ENCODE data around the gene GNB1.
"Not testable (repeated sequence)": the region's sequence is repeated elsewhere in the genome, so short reads cannot be mapped to it uniquely, and the experiment has no call there.

Gene GNB1

DNA sequence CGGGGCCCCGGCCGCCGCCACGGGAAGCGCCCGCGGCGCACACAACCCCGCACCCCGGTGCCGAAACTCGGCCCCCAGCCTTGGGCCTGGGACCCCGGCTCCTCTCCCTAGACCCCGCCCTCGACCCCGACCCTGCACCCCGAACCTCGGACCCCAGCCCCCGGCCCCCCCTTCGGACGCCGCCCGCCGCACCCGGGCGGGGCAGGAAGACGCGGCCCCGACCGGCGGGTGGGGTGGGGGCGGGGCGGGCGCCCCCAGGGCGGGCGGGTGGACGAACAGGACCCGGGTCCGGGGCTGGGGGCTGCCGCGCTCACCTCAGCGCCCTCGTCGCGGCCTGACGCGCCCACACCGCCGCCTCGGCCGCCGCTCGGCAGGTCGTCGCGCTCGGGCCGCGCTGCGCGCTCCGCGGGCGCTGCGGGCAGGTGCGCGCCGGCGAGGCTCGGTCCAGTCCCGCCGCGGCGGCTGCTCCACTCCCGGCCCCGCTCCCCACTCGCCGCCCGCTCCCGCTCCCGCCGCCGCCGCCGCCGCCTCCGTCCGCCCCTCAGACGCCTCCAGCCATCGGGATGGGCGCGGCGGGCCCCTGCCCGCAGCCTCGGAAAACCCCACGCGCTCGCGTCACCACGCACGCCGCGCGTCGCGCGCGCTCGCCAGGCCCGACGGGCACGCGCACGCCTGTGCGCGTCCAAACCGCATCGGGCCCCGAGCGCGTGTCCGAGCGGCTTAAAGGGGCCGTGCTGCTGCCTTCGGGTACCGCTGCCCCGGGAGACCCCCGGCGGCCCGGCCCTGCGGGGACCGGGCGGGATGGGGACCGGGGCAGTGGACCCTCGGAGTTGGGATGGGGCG lies at the start of gene GNB1:
GNB1 (minus strand) TSS at position 582 of the 843 bp plus-strand sequence. CDS start 65,634 bp downstream, outside the sequence.
- peak within 1 kb of the TSS; percentile 1 for H3K4me3 ChIP-seq (ENCODE audit: low read length)
- H3K9me3 ChIP-seq (ENCODE audit: control insufficient read depth, low read length), result no peaks in the 10 kb centered on the region
- peaks cover 6% of the 10 kb centered on the region for H3K27me3 ChIP-seq (ENCODE audit: control insufficient read depth, insufficient read depth, low read length)
- no peaks in the 10 kb centered on the region for H3K36me3 ChIP-seq (ENCODE audit: control insufficient read depth, insufficient read depth, low read length)
- peak within 1 kb of the TSS; percentile 79 for H3K9ac ChIP-seq (ENCODE audit: low read length)
- H3K4me1 ChIP-seq (ENCODE audit: control insufficient read depth, insufficient read depth, low read length), result peaks cover 60% of the 10 kb centered on the region

DNA sequence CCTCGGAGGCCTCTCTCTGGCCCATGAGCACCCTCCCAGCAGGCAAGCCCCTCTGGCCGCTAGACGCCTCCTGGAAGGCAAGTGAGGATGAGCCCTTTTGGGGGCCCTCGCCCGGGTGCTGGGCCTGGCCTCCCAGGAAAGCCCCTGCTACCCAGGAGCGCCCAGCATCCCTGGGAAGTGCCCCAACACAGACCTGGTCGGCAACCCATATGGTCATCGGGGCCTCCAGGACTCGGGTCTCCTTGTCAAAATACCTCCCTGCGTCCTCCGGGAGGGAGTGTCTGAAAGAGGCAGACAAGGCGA lies 49.2 kb upstream of the GNB1 start:
- peaks cover 5% of the 10 kb centered on the region for H3K4me1 ChIP-seq (ENCODE audit: control insufficient read depth, insufficient read depth, low read length)
- no peaks in the 10 kb centered on the region for H3K36me3 ChIP-seq (ENCODE audit: control insufficient read depth, insufficient read depth, low read length)
- H3K4me3 ChIP-seq (ENCODE audit: low read length), result no peak overlapping the region
- H3K27me3 ChIP-seq (ENCODE audit: control insufficient read depth, insufficient read depth, low read length), result peaks cover 23% of the 10 kb centered on the region
- no peaks in the 10 kb centered on the region for H3K9me3 ChIP-seq (ENCODE audit: control insufficient read depth, low read length)
- no peak overlapping the region for H3K9ac ChIP-seq (ENCODE audit: low read length)

DNA sequence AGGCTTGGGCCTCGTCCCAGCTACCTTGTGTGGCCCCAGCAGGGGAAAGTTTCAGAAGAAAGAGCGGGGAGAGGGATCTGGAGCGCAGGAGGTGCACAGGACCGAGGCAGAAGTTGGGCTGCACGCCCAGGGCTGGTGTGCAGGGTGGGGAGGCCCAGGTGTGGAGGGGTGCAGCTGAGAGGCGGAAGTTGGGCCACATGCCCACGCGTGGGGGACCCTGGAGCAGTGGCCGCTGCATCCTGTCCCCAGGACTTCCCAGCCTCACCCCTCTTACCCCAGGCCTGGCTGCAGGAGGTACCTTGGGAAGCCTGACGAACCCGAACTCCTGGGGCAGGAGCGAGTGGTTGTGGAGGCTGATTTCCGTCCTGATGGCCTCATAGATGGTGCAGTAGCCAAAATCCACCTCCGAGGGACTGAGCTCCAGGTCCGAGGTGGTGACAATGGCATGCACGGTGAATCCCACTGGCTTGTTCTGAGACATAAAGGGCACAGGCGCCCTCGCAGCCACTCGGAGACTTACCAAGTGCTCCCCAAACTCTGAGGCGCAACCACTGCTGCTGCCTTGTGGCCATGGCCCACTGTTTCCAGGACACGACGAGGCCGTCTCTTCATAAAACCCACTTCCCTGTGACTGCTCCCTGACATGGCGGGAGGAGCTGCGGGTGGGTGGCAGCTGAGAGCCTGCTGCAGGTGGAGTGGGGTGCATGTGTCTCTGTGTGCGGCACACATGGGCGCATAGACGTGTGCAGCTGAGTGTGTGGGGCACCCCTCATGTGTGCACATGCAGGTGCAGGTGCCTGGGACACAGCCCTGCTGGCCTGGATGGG lies 48.6 kb upstream of the GNB1 start:
- Histone ChIP-seq H3K9me3 (ENCODE audit: control insufficient read depth, low read length) (no peaks in the 10 kb centered on the region), H3K4me3 (ENCODE audit: low read length) (no peak overlapping the region), H3K9ac (ENCODE audit: low read length) (no peak overlapping the region), H3K4me1 (ENCODE audit: control insufficient read depth, insufficient read depth, low read length) (peaks cover 5% of the 10 kb centered on the region), H3K27me3 (ENCODE audit: control insufficient read depth, insufficient read depth, low read length) (peaks cover 23% of the 10 kb centered on the region), H3K36me3 (ENCODE audit: control insufficient read depth, insufficient read depth, low read length) (no peaks in the 10 kb centered on the region)

DNA sequence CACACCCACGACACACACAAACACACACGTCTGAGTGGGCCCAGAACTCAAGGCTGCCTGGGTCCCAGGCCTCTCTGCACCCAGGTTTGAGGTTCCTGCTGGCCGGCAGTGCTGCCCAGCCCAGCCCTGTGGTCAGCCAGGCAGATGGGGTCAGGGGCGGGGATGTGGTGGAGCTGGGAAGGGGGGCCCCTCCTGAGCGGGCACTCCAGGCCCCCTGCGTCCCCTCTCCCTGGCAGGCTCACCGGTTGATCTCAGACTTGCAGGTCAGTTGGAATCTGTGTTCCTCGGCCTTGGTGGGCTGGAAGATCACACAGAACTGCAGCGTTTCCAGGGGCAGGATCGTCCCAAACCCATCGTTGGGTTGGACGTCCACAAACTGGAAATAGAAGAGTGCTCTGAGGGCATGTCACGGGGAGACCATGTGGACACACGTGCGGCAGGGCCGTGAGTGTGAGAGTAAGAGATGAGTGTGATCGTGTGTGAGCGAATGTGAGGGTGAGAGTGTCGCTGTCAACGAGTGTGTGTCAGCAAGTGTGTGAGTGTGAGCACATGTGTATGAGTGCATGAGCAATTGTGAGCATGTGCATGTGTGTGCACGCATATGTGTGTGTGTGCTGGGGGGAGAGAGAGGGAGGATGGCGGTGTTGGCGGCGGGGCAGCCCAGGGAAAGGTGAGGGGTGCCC lies 47.9 kb upstream of the GNB1 start:
- no peaks in the 10 kb centered on the region for H3K9me3 ChIP-seq (ENCODE audit: control insufficient read depth, low read length)
- no peaks in the 10 kb centered on the region for H3K36me3 ChIP-seq (ENCODE audit: control insufficient read depth, insufficient read depth, low read length)
- no peak overlapping the region for H3K4me3 ChIP-seq (ENCODE audit: low read length)
- H3K9ac ChIP-seq (ENCODE audit: low read length), result no peak overlapping the region
- peaks cover 19% of the 10 kb centered on the region for H3K27me3 ChIP-seq (ENCODE audit: control insufficient read depth, insufficient read depth, low read length)
- no peaks in the 10 kb centered on the region for H3K4me1 ChIP-seq (ENCODE audit: control insufficient read depth, insufficient read depth, low read length)

DNA sequence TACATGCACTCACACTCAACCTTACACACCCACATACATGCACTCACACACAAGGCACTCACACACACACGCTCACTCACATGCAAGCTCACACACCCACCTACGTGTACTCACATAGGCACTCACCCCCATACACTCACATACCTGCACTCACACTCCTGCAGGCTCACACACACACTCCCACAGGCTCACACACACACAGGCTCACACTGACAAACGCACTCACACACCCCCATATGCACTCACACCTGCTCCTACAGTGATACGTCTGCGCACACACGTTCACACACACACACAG lies 47.3 kb upstream of the GNB1 start:
- H3K36me3 ChIP-seq (ENCODE audit: control insufficient read depth, insufficient read depth, low read length), result no peaks in the 10 kb centered on the region
- H3K27me3 ChIP-seq (ENCODE audit: control insufficient read depth, insufficient read depth, low read length), result peaks cover 13% of the 10 kb centered on the region
- H3K9me3 ChIP-seq (ENCODE audit: control insufficient read depth, low read length), result no peaks in the 10 kb centered on the region
- no peak overlapping the region for H3K9ac ChIP-seq (ENCODE audit: low read length)
- H3K4me1 ChIP-seq (ENCODE audit: control insufficient read depth, insufficient read depth, low read length), result no peaks in the 10 kb centered on the region
- H3K4me3 ChIP-seq (ENCODE audit: low read length), result no peak overlapping the region

DNA sequence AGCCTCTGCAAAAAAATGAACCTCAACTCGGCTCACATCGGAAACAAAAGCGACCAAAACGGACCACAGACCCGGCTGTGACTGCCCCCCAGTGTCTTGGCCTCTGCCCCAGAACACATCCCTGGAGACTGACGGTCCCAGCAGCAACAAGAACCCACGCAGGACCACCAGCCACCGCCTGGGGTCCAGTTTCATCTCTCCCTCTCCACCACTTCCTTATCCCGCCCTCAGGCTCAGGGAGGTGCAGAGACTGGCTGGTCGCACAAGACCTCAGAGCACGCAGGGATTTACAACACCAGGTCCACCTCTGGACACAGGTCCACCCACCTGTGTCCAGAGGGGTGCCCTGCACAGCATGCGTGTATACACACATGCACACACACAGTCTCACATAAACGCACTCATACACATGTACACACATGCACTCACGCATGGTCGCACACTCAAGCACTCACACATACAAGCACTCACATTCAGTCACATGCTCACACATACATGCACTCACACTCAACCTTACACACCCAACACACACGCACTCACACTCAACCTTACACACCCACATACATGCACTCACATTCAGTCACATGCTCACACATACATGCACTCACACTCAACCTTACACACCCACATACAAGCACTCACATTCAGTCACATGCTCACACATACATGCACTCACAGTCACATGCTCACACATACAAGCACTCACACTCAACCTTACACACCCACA lies 46.8 kb upstream of the GNB1 start:
- peaks cover 8% of the 10 kb centered on the region for H3K27me3 ChIP-seq (ENCODE audit: control insufficient read depth, insufficient read depth, low read length)
- no peaks in the 10 kb centered on the region for H3K9me3 ChIP-seq (ENCODE audit: control insufficient read depth, low read length)
- no peak overlapping the region for H3K4me3 ChIP-seq (ENCODE audit: low read length)
- no peak overlapping the region for H3K9ac ChIP-seq (ENCODE audit: low read length)
- no peaks in the 10 kb centered on the region for H3K36me3 ChIP-seq (ENCODE audit: control insufficient read depth, insufficient read depth, low read length)
- H3K4me1 ChIP-seq (ENCODE audit: control insufficient read depth, insufficient read depth, low read length), result no peaks in the 10 kb centered on the region

DNA sequence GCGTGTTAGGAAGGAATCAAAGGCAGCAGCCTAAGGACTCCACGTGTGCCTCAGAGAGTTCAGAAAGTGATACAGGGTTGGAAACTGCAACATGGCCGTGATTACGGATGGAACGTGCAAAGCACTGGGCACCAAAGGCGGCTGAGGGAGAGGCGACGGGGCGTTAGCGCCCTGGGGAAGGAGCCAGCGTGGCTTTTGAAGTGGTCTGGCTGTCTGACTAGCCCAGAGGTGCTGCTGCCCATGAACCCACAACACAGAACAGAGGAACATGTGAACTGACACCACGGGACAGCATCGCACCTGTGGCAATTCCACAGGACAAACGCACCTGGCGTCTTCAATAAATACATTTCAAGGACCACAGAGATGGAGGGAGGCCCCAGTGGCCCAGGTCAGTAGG lies 46.2 kb upstream of the GNB1 start:
- Histone ChIP-seq H3K27me3 (ENCODE audit: control insufficient read depth, insufficient read depth, low read length) (peaks cover 4% of the 10 kb centered on the region), H3K9ac (ENCODE audit: low read length) (no peak overlapping the region), H3K4me3 (ENCODE audit: low read length) (no peak overlapping the region), H3K9me3 (ENCODE audit: control insufficient read depth, low read length) (no peaks in the 10 kb centered on the region), H3K36me3 (ENCODE audit: control insufficient read depth, insufficient read depth, low read length) (no peaks in the 10 kb centered on the region), H3K4me1 (ENCODE audit: control insufficient read depth, insufficient read depth, low read length) (no peaks in the 10 kb centered on the region)

DNA sequence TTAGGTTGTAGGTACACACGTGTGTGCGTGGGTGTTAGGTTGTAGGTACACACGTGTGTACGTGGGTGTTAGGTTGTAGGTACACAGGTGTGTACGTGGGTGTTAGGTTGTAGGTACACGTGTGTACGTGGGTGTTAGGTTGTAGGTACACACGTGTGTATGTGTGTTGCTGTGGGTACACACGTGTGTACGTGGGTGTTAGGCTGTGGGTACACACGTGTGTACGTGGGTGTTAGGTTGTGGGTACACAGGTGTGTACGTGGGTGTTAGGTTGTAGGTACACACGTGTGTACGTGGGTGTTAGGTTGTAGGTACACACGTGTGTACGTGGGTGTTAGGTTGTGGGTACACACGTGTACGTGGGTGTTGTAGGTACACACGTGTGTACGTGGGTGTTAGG lies 44.0 kb upstream of the GNB1 start:
- H3K9ac ChIP-seq (ENCODE audit: low read length); H3K4me1 ChIP-seq (ENCODE audit: control insufficient read depth, insufficient read depth, low read length); H3K27me3 ChIP-seq (ENCODE audit: control insufficient read depth, insufficient read depth, low read length); H3K9me3 ChIP-seq (ENCODE audit: control insufficient read depth, low read length); H3K36me3 ChIP-seq (ENCODE audit: control insufficient read depth, insufficient read depth, low read length); H3K4me3 ChIP-seq (ENCODE audit: low read length): not testable (repeated sequence)

DNA sequence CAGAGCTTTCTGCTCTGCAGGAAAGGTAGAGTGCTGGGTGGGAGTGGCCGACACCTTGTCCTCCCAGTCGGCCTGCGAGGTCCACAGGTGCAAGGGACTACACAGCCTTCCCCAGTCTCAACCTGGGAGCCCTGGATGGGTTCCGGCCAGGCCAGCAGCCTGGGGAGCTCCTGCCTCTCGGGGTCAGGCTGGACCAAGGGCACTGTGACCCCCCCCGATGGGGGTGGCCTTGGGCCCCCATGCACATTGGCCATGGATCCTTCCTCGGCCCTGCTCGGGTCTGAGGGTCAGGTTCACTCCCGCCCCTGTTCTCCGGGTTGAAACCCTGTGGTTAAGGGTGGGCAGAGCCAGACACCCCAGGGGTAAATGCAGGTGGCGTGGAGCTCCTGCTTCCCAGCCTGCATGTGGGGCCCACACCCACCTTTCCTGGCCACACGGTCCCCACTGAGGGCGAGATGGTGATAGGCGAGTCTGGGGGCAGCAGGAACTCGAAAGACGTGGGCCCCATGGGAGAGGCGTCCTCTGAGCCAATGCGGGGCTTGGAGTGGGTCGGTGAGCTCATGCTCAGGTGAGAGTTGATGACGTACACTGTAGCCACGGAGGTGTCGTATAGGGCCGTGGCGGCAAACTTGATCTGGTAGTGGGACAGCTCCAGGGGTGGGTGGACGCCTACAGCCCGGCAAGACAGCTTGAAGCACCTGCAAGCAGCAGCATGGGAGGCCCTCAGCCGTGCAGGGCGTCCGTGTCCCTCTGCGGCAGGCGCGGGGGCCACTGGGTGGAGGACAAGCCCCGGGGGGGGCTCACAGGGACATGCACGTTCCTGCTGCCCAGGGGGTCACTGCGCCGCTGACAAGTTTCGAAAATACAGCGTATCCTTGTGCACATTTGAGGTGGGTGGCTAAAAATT lies 39.0 kb upstream of the GNB1 start:
- Histone ChIP-seq H3K9me3 (ENCODE audit: control insufficient read depth, low read length) (no peaks in the 10 kb centered on the region), H3K27me3 (ENCODE audit: control insufficient read depth, insufficient read depth, low read length) (no peaks in the 10 kb centered on the region), H3K4me3 (ENCODE audit: low read length) (no peak overlapping the region), H3K9ac (ENCODE audit: low read length) (no peak overlapping the region), H3K4me1 (ENCODE audit: control insufficient read depth, insufficient read depth, low read length) (no peaks in the 10 kb centered on the region), H3K36me3 (ENCODE audit: control insufficient read depth, insufficient read depth, low read length) (no peaks in the 10 kb centered on the region)

DNA sequence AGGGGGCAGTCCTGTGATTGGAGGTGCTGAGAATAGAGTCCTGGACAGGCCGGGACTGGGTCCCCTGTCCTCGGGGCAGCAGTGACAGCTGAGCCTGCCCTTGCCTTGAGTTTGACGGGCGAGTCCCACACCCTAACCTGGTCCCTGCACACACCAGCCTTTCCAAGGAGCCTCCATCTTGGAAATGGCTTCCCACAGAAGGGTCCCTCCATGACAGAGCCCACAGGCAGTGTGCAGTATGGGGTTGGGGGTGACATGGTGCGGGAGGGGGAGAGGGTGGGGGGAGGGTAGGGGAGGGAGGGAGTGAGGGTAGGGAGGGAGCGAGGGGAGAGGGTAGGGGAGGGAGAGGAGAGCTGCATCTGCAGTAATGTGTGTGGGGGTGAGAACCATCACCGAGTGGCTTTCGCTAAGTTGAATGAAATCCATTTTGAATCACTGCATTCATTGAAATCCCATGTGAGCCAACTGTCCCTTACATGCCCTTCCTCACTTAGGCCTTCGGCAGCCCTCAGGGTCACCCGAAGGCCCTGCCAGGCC lies 38.3 kb upstream of the GNB1 start:
- H3K27me3 ChIP-seq (ENCODE audit: control insufficient read depth, insufficient read depth, low read length), result no peaks in the 10 kb centered on the region
- no peak overlapping the region for H3K9ac ChIP-seq (ENCODE audit: low read length)
- no peak overlapping the region for H3K4me3 ChIP-seq (ENCODE audit: low read length)
- no peaks in the 10 kb centered on the region for H3K36me3 ChIP-seq (ENCODE audit: control insufficient read depth, insufficient read depth, low read length)
- no peaks in the 10 kb centered on the region for H3K9me3 ChIP-seq (ENCODE audit: control insufficient read depth, low read length)
- H3K4me1 ChIP-seq (ENCODE audit: control insufficient read depth, insufficient read depth, low read length), result no peaks in the 10 kb centered on the region
